HepG2 (cell line): ENCODE data around the gene PARP6. TPM values are rescaled to one million over a fixed set of nuclear protein-coding genes. Genes with fewer than 3 reads are reported as not detected.

Source experiments
- DBP ChIP-seq: sonication (generic); formaldehyde crosslinking; IDR thresholded peaks from 2 replicates; pipeline ENCODE4 v1.4.0; 2020; ENCODE audit warnings: missing genetic modification reagents; ENCODE audit errors: not compliant biosample characterization
- HES4 ChIP-seq: sonication (generic); formaldehyde crosslinking; IDR thresholded peaks from 2 replicates; pipeline ENCODE4 v1.9.0; 2021; ENCODE audit warnings: mild to moderate bottlenecking, missing genetic modification reagents, borderline replicate concordance
- HNF1A ChIP-seq, 2 experiments: sonication (generic) in 1 of 2; formaldehyde crosslinking in 1 of 2; IDR thresholded peaks; 2 replicates each; pipeline versions ENCODE4 v1.4.0 to v1.6.1; 2016 to 2020; ENCODE audit warnings: borderline replicate concordance in 1 of 2, low read depth in 1 of 2, mild to moderate bottlenecking in 1 of 2, missing genetic modification reagents in 1 of 2
- MAFK ChIP-seq, 2 experiments: IDR thresholded peaks in 1 of 2; conservative IDR thresholded peaks in 1 of 2; 2 replicates each; pipeline ENCODE4 v1.6.1; 2011; ENCODE audit warnings: improper control_type of control experiment in 2 of 2, low read length in 2 of 2
- NPAS2 ChIP-seq: sonication (generic); formaldehyde crosslinking; IDR thresholded peaks from 2 replicates; pipeline ENCODE4 v1.8.0; 2022; ENCODE audit warnings: mild to moderate bottlenecking, missing genetic modification reagents, borderline replicate concordance
- PCBP2 ChIP-seq: fragments of 200-400 bp; formaldehyde crosslinking; optimal IDR thresholded peaks from 2 replicates; pipeline ENCODE3; 2018; ENCODE audit warnings: low read length, low read depth; ENCODE audit not compliant: poor library complexity, severe bottlenecking
- SMAD1 ChIP-seq: sonication (generic); formaldehyde crosslinking; IDR thresholded peaks from 2 replicates; pipeline ENCODE4 v1.4.0; 2020; ENCODE audit warnings: missing genetic modification reagents, low read depth, mild to moderate bottlenecking, borderline replicate concordance
- SRY ChIP-seq: sonication (generic); formaldehyde crosslinking; IDR thresholded peaks from 2 replicates; pipeline ENCODE4 v1.8.0; 2022; ENCODE audit warnings: mild to moderate bottlenecking, missing genetic modification reagents
- STAG1 ChIP-seq: sonication (generic); formaldehyde crosslinking; IDR thresholded peaks from 2 replicates; pipeline ENCODE4 v1.4.0; 2020; ENCODE audit warnings: missing genetic modification reagents
- TCF7 ChIP-seq: sonication (generic); IDR thresholded peaks from 2 replicates; pipeline ENCODE4 v1.6.1; 2016; ENCODE audit warnings: antibody characterized with exemption, low read depth
- THAP11 ChIP-seq: IDR thresholded peaks from 2 replicates; pipeline ENCODE4 v1.6.1; 2016; ENCODE audit warnings: missing biosample characterization, missing genetic modification reagents
- ZC3H13 ChIP-seq: sonication (generic); formaldehyde crosslinking; IDR thresholded peaks from 2 replicates; pipeline ENCODE4 v1.8.1; 2023; ENCODE audit warnings: mild to moderate bottlenecking, missing genetic modification reagents, moderate library complexity
- ZMYM2 ChIP-seq: sonication (generic); formaldehyde crosslinking; IDR thresholded peaks from 2 replicates; pipeline ENCODE4 v1.8.0; 2022; ENCODE audit warnings: mild to moderate bottlenecking, missing genetic modification reagents
- ZNF275 ChIP-seq: sonication (generic); formaldehyde crosslinking; IDR thresholded peaks from 2 replicates; pipeline ENCODE4 v1.8.0; 2022; ENCODE audit warnings: missing genetic modification reagents, mild to moderate bottlenecking, inconsistent platforms, borderline replicate concordance
- ZNF766 ChIP-seq: sonication (generic); formaldehyde crosslinking; IDR thresholded peaks from 2 replicates; pipeline ENCODE4 v1.5.0; 2020; ENCODE audit warnings: missing genetic modification reagents, borderline replicate concordance
- polyA plus RNA-seq, 8 experiments: library from polyadenylated mRNA; depleted of rRNA in 3 of 8; stranded (reverse) in 7 of 8; unstranded in 1 of 8; fragments of >200 nt; fragmentation: Illumina TruSeq in 4 of 8; extraction: Trizol in 4 of 8; gene quantifications; 2 replicates each; pipeline versions ENCODE4 v1.2.1 to v1.2.3, GENCODE V29; 2011 to 2016; ENCODE audit warnings: low read depth in 4 of 8, missing spikeins in 1 of 8, mixed read lengths in 1 of 8; ENCODE audit not compliant: insufficient read depth in 1 of 8
- total RNA-seq, 5 experiments: library from RNA; depleted of rRNA; stranded (reverse); fragments of >200 nt; fragmentation: Illumina TruSeq; extraction: Trizol; gene quantifications; 2 replicates each; pipeline ENCODE4 v1.2.3, GENCODE V29; 2016; ENCODE audit warnings: low read depth in 1 of 5
- TF ChIP-seq, protein P1 (sequence below): sonication (generic); formaldehyde crosslinking; IDR thresholded peaks from 2 replicates; pipeline ENCODE4 v1.5.1; 2020; ENCODE audit warnings: mild to moderate bottlenecking, missing genetic modification reagents, borderline replicate concordance
- TF ChIP-seq, protein P2 (sequence below): sonication (generic); formaldehyde crosslinking; IDR thresholded peaks from 2 replicates; pipeline ENCODE4 v1.4.0; 2020; ENCODE audit warnings: missing genetic modification reagents

PARP6 gene
- total and polyA plus RNA-seq, 2 of the 13 experiments (the other 11 are each of a cell fraction or from before 2014, with no cell fraction given): 0.22 to 0.87 TPM

- TF ChIP-seq HNF1A (IDR thresholded peaks at IDR 0.05; ENCODE audit: low read depth): no peak
- TF ChIP-seq HNF1A (CRISPR knock-in tag; IDR thresholded peaks at IDR 0.05; ENCODE audit: borderline replicate concordance): no peak
- TF ChIP-seq THAP11 (CRISPR knock-in tag): peak; percentile 26; the same call in 1 of the 2 replicates
- no peak for TF ChIP-seq TCF7
- TF ChIP-seq ZC3H13 (CRISPR knock-in tag): peak; percentile 90
- TF ChIP-seq, protein P1, sequence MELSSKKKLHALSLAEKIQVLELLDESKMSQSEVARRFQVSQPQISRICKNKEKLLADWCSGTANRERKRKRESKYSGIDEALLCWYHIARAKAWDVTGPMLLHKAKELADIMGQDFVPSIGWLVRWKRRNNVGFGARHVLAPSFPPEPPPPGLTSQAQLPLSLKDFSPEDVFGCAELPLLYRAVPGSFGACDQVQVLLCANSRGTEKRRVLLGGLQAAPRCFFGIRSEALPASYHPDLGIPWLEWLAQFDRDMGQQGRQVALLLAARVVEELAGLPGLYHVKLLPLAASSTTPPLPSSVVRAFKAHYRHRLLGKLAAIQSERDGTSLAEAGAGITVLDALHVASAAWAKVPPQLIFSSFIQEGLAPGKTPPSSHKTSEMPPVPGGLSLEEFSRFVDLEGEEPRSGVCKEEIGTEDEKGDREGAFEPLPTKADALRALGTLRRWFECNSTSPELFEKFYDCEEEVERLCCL (CRISPR knock-in tag): no peak
- peak; percentile 56 for TF ChIP-seq PCBP2
- no peak; the same call in 1 of the 2 replicates for TF ChIP-seq STAG1
- TF ChIP-seq ZNF766 (CRISPR knock-in tag): peak; percentile 23; the same call in 1 of the 2 replicates
- no peak for TF ChIP-seq SMAD1 (CRISPR knock-in tag)
- TF ChIP-seq, protein P2, sequence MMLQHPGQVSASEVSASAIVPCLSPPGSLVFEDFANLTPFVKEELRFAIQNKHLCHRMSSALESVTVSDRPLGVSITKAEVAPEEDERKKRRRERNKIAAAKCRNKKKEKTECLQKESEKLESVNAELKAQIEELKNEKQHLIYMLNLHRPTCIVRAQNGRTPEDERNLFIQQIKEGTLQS (CRISPR knock-in tag): no peak
- peak; percentile 54; the same call in 1 of the 2 replicates for TF ChIP-seq HES4 (CRISPR knock-in tag)
- peak; percentile 88; the same call in 1 of the 2 replicates for TF ChIP-seq SRY
- TF ChIP-seq ZMYM2: no peak
- TF ChIP-seq ZNF275: no peak
- TF ChIP-seq MAFK (conservative IDR thresholded peaks at IDR 0.05 in 1 of 2, IDR thresholded peaks at IDR 0.05 in 1 of 2; ENCODE audit: low read length in 2 of 2): no peak
- TF ChIP-seq DBP (CRISPR knock-in tag): no peak
- TF ChIP-seq NPAS2 (CRISPR knock-in tag): no peak
Observed at GRCh38 chr15:72230197-72231065, 41.9 kb downstream of the PARP6 start (continued).
